Left ventricle myocardium superior (tissue), 1 donor: ENCODE measurements around the gene DIO2. TPM values are rescaled to one million over a fixed set of nuclear protein-coding genes. Genes with fewer than 3 reads are reported as not detected.

ENCODE experiments used
- ATAC-seq: fragments of 200-7000 bp; cut with Tn5 transposase; one replicate; pipeline ENCODE4 v1.9.1; 2020; ENCODE audit warnings: mild to moderate bottlenecking, moderate library complexity
- DNase-seq: peaks from one replicate; pipeline ENCODE4 v3.0.0-alpha.2; 2020
- intact Hi-C: fragments of 100-400 bp; cut with micrococcal nuclease; formaldehyde crosslinking; loops from one replicate; pipeline ENCODE4 v1.11.0; 2022
- total RNA-seq: library from RNA; stranded (reverse); fragmentation: NEBNext Ultra II Directional; extraction: Animal tissue kit (Norgen Biotek cat#: 25700); gene quantifications from one replicate; pipeline ENCODE4 v1.2.1, GENCODE V29; 2021
- donor health status: DM: no; HTN: yes; CAD: no; lungs with severe emphysema.

DIO2 gene
- total RNA-seq, 1 donor from 2014 or later: 7.2 TPM

DNA sequence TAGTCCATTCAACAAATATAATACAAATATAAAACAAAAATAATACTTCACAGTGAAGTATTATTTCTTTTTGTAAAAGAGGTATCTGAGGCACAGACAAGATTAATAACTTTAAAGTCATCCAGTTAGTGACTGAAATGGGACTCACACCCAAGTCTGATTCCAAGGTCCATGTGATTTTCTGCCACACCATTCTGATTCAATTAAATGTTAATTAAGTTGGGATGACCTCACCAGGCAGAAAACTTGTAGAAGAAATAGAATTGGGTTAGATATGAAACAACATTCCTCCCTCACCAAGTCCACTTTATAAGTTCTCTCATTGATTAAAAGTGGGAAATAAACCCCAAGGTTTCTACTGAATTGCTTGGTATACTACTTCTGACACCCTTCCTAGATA is 34.4 kb downstream of the DIO2 start:
- ATAC-seq (no peak), DNase-seq (no peak)
- intact Hi-C loops: no loop called here

DNA sequence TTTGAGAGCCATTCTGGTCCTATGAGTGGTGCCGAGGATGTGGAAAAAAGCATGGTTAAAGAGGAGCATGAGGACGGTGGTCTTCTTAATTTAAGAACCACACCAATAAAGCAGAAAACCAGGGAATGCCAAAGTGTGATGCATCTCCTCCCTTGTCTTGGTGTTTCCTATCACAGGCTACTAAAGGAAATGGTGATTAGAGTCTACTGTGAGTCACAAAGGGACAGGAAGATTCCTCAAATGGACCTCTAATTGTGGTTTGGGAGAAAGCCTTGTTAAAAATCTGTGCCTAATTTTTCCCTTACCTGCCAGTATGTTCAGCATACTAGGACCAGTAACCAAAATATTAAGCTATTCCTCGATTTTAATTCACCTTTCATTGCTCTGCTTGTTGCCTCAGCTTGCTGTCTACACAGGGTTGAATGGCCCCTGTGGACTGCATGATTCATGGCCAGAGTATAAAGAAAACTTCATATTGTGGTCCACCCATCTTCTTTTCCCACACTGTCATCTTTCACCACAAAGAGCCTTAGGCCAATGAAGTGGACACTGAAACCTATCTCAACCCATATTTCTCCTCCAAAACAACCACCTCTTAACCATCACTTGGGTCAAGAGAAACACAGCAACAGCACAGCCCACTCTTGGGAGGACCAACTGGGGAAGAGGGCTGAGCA is 38.8 kb downstream of the DIO2 start:
- DNase-seq: no peak
- ATAC-seq: no peak
- intact Hi-C loops: no loop called here

DNA sequence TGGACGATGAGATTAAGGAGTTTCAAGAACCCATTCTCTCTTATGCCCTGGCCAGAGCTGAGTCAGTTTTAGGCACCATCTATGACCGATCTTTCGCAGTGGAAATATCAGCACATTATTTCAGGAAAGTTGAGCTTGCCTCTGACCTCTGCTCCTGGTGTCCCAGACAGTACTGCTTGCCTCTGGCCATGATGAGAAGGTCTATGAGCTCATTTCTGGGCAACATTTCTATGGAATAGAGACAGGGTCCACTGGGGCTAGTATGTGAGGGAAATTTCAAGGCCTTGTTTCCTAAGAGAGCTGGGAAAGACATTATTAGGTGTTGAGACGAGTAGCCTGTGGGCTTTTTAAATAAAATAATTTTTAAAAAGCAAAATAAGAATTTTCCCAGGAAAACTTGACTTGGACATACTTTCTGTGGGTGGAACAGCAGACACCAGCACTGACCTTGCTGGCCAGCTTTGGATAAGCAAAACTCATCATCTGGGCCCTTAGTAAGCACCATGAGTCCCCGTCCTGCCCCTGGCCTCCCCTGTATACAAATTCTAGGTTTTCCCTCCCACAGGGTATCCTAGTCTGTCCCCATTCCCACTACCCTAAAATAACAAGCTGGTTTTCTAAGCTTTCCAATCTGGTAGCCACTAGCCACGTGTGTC is 43.4 kb downstream of the DIO2 start:
- intact Hi-C loops: no loop called here
- ATAC-seq (peak; percentile 97), DNase-seq (no peak)

DNA sequence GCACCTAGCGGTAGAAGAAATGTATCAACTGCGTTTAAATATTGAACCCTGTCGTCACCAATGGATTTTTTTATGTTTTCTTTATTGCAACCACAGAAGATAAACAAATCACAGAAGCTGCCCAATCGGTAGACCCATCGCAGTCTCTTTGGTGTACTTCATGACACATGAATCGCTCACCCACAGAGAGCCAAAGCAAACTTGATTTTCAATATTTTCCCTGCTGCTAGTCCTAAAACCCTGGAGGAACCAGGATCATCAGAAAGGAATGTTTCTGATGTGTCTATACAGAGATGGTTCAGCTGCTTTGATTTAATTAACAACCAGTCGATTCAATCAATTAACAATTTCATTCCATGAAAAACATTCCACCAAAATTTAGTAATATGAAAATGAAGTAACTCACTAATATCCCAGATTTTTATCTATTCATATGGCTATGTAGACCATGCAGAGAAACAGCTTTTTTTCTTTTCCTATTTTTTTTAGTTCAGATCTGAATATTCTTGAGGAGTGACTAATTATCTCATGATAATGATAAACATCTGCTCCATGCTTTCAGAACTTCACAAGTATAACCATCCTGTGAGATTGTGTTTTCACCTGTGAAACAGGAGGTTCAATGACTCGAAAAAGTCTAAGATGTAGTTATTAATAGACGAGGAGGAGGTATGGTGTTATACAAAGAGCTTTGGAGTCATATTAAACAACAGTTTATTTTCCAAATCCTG is 46.1 kb downstream of the DIO2 start:
- intact Hi-C loops: no loop called here
- ATAC-seq (no peak), DNase-seq (no peak)

DNA sequence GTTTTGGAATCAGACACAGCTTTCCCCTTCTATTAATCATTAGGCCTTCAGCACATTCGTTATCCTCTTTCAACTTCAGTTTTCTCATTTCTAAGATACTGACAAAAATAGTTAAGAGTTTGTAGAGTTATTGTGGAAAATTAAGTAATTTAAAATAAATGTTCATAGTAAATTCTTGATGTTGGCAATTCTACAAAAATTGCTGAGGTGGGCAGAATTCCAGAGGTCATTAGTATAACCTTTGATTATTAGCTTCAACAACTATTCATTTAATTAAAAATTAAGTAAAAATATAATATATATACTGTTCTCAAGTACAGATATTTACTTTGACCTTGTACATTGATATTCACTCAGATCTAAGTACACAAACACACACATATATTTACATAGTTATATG is 58.5 kb downstream of the DIO2 start:
- intact Hi-C loops: no loop called here
- ATAC-seq (no peak), DNase-seq (no peak)

DNA sequence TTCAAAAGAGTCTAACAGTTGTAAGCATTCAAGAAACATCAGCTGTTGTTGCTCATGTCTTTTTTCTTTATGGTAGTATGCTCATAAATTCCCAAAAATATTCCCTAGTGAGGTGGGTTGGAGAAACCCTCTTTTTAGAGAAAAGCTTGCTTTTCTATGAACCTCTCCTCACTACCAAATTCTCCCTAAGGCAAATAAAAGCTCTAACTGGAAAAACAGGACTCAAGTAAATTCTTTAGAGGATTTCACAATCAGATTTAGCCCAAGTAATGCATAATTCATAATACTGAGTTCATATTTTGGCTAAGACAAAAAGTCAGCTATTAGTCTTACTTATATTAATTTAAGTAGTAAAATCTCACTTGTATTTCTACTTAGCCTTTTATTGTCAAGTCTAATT is 59.1 kb downstream of the DIO2 start:
- intact Hi-C loops: no loop called here
- DNase-seq (no peak), ATAC-seq (no peak)

DNA sequence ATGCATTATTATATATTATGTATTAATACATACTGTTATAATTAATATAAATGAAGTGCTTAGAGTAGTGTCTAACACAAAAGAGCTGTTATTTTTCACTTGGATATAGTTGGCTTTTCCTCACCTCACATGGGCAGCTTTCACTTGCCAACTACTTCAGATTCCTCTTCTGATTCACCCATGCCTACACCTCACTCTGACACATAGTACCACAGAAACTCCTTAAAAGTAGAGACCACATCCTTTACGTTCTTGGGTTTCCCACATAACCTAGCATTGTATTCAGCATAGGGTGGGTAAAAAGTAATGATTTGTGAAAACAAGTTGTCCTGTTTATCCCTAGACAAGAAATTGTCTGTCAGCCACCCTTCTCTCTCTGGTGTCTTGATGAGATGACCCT is 61.0 kb downstream of the DIO2 start:
- intact Hi-C loops: no loop called here
- no peak for DNase-seq
- no peak for ATAC-seq
